ENCODE data around the gene S100PBP.

S100PBP gene

DNA sequence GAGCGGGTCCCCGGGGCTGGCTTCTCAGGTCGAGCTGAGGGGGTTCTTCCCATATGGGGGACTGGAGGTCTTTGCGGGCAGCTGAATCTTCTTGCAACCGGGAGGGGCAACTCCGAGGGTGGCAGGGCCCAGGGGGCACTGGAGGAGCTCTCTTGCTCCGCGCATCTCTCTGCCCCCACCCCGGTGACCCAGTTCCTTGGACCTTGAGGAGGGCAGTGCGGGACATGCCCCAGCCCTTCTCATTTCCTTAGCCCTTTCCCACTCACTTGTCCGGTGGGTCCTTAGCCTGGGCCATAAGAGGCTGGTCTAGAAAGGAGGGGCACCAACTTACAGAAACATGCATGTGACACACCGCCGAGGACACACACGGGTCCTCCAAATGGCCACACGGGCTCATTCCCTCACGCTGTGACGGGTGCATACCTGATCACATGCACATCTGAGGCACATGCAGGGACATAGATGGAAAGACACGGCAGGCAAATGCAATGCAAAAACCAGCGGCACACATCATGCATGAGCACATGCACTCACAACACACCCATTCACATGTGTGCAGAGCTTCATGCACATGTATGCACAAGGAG lies 69.5 kb downstream of the S100PBP start:
- Histone ChIP-seq H3K27me3 (replicated peaks; ENCODE audit: control insufficient read depth, insufficient read depth, low read length, poor library complexity, severe bottlenecking) (peaks cover 29% of the 10 kb centered on the region), H3K36me3 (ENCODE audit: control insufficient read depth, insufficient read depth, low read length) (no peaks in the 10 kb centered on the region)

DNA sequence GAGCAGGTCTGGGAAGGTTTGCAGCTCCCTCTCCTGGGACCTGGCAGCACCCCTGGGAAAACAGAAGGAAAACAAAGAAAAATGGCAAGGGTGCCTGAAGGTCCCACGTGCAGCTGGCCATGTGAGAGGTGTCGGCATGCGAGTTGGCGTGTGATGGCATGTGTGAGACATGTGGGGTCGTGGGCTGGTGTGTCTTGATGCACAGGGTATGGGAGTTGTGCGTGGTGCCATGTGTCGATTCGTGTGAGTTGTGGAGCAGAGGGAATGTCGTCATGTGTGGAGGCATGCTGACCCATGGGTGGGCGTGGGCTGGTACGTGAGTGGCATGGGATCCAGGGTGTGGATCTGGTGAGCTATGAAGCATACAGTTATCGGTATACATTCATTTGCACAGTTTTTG lies 70.2 kb downstream of the S100PBP start:
- H3K4me3 ChIP-seq (ENCODE audit: insufficient read depth, low read depth, low read length, poor library complexity, severe bottlenecking), result no peak overlapping the region
- no peak for DNase-seq
- H3K27ac ChIP-seq (ENCODE audit: insufficient read depth, low read length, poor library complexity, severe bottlenecking), result no peak overlapping the region
- peaks cover 3% of the 10 kb centered on the region for H3K4me1 ChIP-seq (ENCODE audit: control insufficient read depth, insufficient read depth, low read length, poor library complexity, severe bottlenecking)
- peaks cover 31% of the 10 kb centered on the region for H3K27me3 ChIP-seq (replicated peaks; ENCODE audit: control insufficient read depth, insufficient read depth, low read length, poor library complexity, severe bottlenecking)
- no peaks in the 10 kb centered on the region for H3K36me3 ChIP-seq (ENCODE audit: control insufficient read depth, insufficient read depth, low read length)
- no peaks in the 10 kb centered on the region for H3K9me3 ChIP-seq (ENCODE audit: control insufficient read depth, low read length)

More for the DNA sequence above, 69.5 kb downstream of the S100PBP start:
- H3K4me1 ChIP-seq (ENCODE audit: control insufficient read depth, insufficient read depth, low read length, poor library complexity, severe bottlenecking), result peaks cover 3% of the 10 kb centered on the region
- H3K9me3 ChIP-seq (ENCODE audit: control insufficient read depth, low read length), result no peaks in the 10 kb centered on the region
- no peak for DNase-seq
- H3K4me3 ChIP-seq (ENCODE audit: insufficient read depth, low read depth, low read length, poor library complexity, severe bottlenecking), result no peak overlapping the region
- H3K27ac ChIP-seq (ENCODE audit: insufficient read depth, low read length, poor library complexity, severe bottlenecking), result no peak overlapping the region

DNA sequence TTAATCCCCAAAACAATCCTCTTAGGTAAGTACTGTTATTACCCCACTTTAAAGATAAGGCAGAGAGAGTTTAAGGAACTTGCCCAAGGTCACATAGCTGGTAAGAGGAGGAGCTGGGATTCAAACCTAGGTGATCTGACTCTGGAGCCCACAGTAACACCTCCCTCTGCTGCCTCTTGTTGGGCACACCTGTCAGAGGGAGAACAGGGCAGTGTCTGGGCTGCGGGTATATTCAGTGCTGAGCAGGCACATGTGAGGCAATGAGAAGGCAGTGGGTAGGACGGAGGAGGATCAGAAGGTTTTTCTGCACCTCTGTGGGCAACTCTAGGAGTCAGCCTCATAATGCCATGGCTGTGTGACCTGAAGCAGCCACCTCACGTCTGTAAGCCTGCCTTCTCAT lies 70.7 kb downstream of the S100PBP start:
- Histone ChIP-seq H3K36me3 (ENCODE audit: control insufficient read depth, insufficient read depth, low read length) (no peaks in the 10 kb centered on the region), H3K27ac (ENCODE audit: insufficient read depth, low read length, poor library complexity, severe bottlenecking) (no peak overlapping the region), H3K4me3 (ENCODE audit: insufficient read depth, low read depth, low read length, poor library complexity, severe bottlenecking) (no peak overlapping the region), H3K27me3 (replicated peaks; ENCODE audit: control insufficient read depth, insufficient read depth, low read length, poor library complexity, severe bottlenecking) (peaks cover 31% of the 10 kb centered on the region), H3K4me1 (ENCODE audit: control insufficient read depth, insufficient read depth, low read length, poor library complexity, severe bottlenecking) (peaks cover 4% of the 10 kb centered on the region), H3K9me3 (ENCODE audit: control insufficient read depth, low read length) (no peaks in the 10 kb centered on the region)
- no peak for DNase-seq

DNA sequence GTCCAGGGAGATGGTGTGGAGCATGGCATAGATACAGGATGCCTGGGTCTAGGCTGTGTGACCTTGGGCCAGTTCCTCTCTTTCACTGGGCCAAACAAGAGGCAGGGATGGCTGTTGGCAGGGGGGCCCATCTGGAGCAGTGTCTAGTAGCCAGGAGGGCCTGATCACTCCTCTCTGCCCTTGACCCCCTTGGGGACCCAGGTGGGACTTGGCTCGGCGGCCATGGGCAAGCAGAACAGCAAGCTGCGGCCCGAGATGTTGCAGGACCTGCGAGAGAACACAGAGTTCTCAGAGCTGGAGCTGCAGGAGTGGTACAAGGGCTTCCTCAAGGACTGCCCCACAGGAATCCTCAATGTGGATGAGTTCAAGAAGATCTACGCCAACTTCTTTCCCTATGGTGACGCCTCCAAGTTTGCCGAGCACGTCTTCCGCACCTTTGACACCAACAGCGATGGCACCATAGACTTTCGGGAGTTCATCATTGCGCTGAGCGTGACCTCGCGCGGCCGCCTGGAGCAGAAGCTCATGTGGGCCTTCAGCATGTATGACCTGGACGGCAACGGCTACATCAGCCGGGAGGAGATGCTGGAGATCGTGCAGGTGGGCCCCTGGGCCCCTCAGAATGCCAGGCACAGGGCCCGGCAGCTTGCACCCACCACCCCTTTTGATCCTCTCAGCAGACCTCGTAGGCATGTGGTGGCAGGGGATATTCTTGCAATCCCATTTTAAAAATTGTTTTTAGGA lies 71.4 kb downstream of the S100PBP start:
- Histone ChIP-seq H3K36me3 (ENCODE audit: control insufficient read depth, insufficient read depth, low read length) (no peaks in the 10 kb centered on the region), H3K4me1 (ENCODE audit: control insufficient read depth, insufficient read depth, low read length, poor library complexity, severe bottlenecking) (peaks cover 12% of the 10 kb centered on the region), H3K27ac (ENCODE audit: insufficient read depth, low read length, poor library complexity, severe bottlenecking) (no peak overlapping the region), H3K4me3 (ENCODE audit: insufficient read depth, low read depth, low read length, poor library complexity, severe bottlenecking) (no peak overlapping the region), H3K9me3 (ENCODE audit: control insufficient read depth, low read length) (no peaks in the 10 kb centered on the region), H3K27me3 (replicated peaks; ENCODE audit: control insufficient read depth, insufficient read depth, low read length, poor library complexity, severe bottlenecking) (peaks cover 34% of the 10 kb centered on the region)
- DNase-seq, result no peak

DNA sequence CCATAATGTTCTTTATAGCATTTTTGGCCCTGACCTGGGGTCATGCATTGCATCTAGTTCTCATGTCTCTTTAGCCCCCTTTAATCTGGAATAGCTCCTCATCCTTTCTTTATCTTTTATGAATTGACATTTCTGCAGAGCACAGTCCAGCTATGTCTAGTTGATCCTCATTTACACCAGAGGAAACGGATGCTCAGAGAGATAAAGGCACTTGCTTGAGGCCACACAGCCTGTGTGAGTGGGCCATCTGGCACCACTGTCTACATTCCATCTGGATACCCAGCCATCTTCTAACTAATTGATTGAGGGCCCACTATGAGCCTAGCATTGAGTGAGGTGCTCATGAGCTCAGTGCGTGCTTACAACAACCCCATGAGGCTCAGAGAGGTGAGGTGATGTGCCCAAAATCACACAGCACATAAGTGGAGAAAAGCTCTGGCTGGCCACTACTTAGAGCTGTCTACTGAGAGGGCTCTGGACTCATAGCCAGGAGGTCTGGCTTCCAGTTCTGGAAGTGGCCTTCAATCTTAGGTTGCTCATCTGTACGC lies 72.4 kb downstream of the S100PBP start:
- DNase-seq, result no peak
- H3K36me3 ChIP-seq (ENCODE audit: control insufficient read depth, insufficient read depth, low read length), result no peaks in the 10 kb centered on the region
- peaks cover 12% of the 10 kb centered on the region for H3K4me1 ChIP-seq (ENCODE audit: control insufficient read depth, insufficient read depth, low read length, poor library complexity, severe bottlenecking)
- peaks cover 34% of the 10 kb centered on the region for H3K27me3 ChIP-seq (replicated peaks; ENCODE audit: control insufficient read depth, insufficient read depth, low read length, poor library complexity, severe bottlenecking)
- no peak overlapping the region for H3K27ac ChIP-seq (ENCODE audit: insufficient read depth, low read length, poor library complexity, severe bottlenecking)
- H3K4me3 ChIP-seq (ENCODE audit: insufficient read depth, low read depth, low read length, poor library complexity, severe bottlenecking), result no peak overlapping the region
- H3K9me3 ChIP-seq (ENCODE audit: control insufficient read depth, low read length), result no peaks in the 10 kb centered on the region

DNA sequence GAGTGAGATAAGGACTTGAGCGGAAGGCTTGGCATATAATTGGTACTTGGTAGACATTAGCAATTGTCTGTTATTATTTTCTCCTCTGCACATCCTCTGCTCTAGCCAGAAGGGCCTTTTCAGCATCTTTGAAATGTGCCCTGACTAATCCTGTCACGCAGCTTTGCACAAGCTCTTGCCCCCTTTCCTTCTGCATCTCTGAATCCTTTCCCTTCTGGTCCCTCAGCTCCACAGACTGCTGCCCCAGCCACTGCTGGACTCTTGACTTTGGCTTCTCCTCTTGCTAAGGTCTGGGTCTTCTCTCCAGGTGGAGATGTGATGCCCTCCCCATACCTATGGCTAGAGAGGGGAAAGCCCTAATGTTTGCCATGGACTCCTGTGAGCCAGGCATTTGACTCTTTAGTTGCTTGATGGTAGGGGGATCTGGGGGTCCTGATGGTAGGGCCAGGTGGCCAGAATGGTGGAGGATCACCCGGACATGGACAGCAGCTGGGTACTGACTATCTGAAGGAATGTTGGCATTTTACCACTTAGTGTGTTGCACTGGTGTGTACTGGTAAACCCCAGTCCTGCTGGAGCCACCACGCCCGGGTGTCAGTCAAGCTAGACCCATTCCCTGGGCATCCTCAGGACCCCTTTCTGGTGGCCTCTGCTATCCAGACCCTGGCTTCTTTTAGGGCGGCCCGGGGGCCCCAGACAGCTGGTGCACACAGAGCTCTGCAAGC lies 73.2 kb downstream of the S100PBP start:
- no peak overlapping the region for H3K27ac ChIP-seq (ENCODE audit: insufficient read depth, low read length, poor library complexity, severe bottlenecking)
- no peaks in the 10 kb centered on the region for H3K36me3 ChIP-seq (ENCODE audit: control insufficient read depth, insufficient read depth, low read length)
- DNase-seq, result no peak
- no peak overlapping the region for H3K4me3 ChIP-seq (ENCODE audit: insufficient read depth, low read depth, low read length, poor library complexity, severe bottlenecking)
- peaks cover 32% of the 10 kb centered on the region for H3K27me3 ChIP-seq (replicated peaks; ENCODE audit: control insufficient read depth, insufficient read depth, low read length, poor library complexity, severe bottlenecking)
- no peaks in the 10 kb centered on the region for H3K9me3 ChIP-seq (ENCODE audit: control insufficient read depth, low read length)
- H3K4me1 ChIP-seq (ENCODE audit: control insufficient read depth, insufficient read depth, low read length, poor library complexity, severe bottlenecking), result peaks cover 12% of the 10 kb centered on the region

DNA sequence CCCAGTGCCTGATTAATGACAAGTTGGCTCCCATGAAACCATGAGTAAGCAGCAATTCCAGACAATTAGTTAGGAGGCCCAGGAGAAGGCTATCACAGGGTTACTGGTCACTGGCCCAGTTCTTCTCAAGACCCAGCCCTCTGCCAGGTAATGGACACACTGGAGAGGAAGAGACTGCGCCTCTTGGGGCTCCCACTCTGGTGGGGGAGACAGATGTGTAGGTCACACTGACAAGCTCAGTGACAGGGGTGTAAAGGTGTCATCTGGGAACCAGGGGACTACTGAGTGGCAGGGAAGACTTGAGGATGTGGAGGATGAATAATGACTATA lies 73.8 kb downstream of the S100PBP start:
- H3K4me1 ChIP-seq (ENCODE audit: control insufficient read depth, insufficient read depth, low read length, poor library complexity, severe bottlenecking), result peaks cover 12% of the 10 kb centered on the region
- peaks cover 32% of the 10 kb centered on the region for H3K27me3 ChIP-seq (replicated peaks; ENCODE audit: control insufficient read depth, insufficient read depth, low read length, poor library complexity, severe bottlenecking)
- H3K9me3 ChIP-seq (ENCODE audit: control insufficient read depth, low read length), result no peaks in the 10 kb centered on the region
- DNase-seq, result no peak
- H3K4me3 ChIP-seq (ENCODE audit: insufficient read depth, low read depth, low read length, poor library complexity, severe bottlenecking), result no peak overlapping the region
- H3K27ac ChIP-seq (ENCODE audit: insufficient read depth, low read length, poor library complexity, severe bottlenecking), result no peak overlapping the region
- H3K36me3 ChIP-seq (ENCODE audit: control insufficient read depth, insufficient read depth, low read length), result no peaks in the 10 kb centered on the region

DNA sequence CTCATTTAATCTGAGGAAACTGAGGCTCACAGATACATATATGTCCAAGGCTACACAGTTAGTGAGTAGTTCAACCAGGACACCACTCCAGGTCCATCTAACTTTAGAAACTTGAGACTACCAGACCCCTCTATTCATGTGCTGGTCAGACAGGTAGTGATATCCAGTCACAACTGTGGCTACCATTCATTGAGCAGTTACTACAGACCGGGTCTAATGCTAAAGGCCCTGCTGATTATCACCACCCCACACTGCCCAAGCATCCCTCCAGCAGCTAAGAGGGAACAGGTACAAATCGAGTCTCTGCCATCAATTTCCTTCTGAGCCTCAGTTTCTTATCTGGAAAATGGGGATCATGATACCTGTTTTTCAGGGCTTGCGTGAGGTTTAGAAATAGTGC lies 74.2 kb downstream of the S100PBP start:
- no peak for DNase-seq
- no peaks in the 10 kb centered on the region for H3K9me3 ChIP-seq (ENCODE audit: control insufficient read depth, low read length)
- no peak overlapping the region for H3K27ac ChIP-seq (ENCODE audit: insufficient read depth, low read length, poor library complexity, severe bottlenecking)
- no peak overlapping the region for H3K4me3 ChIP-seq (ENCODE audit: insufficient read depth, low read depth, low read length, poor library complexity, severe bottlenecking)
- peaks cover 10% of the 10 kb centered on the region for H3K4me1 ChIP-seq (ENCODE audit: control insufficient read depth, insufficient read depth, low read length, poor library complexity, severe bottlenecking)
- no peaks in the 10 kb centered on the region for H3K36me3 ChIP-seq (ENCODE audit: control insufficient read depth, insufficient read depth, low read length)
- H3K27me3 ChIP-seq (replicated peaks; ENCODE audit: control insufficient read depth, insufficient read depth, low read length, poor library complexity, severe bottlenecking), result peaks cover 32% of the 10 kb centered on the region

DNA sequence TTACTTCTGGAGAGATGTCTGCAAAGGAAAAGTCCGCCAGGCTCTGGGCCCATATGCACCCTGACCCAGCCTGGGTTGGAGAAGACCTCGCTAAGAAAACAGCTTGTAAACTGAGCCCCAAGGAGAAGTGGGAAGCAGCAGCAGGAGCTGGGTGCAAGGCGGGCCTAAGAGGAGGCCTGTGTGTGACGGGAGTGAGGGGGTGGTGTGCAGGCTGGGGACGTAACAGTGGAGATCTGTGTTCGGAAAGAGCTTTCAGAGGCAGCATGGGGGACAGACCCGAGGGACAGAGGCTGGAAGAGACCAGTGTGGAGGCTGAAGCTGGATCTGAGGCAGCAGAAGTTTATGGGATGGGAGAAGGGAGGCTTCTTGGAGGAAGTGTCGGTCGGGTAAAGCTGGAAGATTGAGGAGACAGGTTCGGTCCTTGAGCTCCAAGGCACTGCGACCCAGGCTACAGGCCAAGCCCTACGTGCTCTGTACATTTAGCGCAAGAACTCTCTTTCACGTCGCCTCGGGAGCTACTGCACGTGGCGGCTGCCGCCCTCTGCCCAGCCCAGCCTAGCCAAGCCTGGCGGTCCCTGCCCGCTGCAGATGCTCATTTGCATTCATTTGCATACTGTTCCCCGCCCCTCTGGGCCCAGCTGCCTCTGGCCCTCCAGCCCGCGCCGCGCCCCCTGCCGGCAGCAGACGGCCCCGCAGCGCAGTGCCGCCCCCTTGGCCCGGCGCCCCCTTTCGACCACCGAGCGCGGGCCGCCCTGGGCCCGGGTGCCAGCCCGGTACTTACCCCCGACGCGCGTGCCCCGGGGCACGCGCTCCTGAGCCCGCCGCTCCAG lies 75.1 kb downstream of the S100PBP start:
- no peak for DNase-seq

More for the DNA sequence above, 75.1 kb downstream of the S100PBP start:
- Histone ChIP-seq H3K27me3 (replicated peaks; ENCODE audit: control insufficient read depth, insufficient read depth, low read length, poor library complexity, severe bottlenecking) (peaks cover 23% of the 10 kb centered on the region), H3K27ac (ENCODE audit: insufficient read depth, low read length, poor library complexity, severe bottlenecking) (no peak overlapping the region), H3K4me3 (ENCODE audit: insufficient read depth, low read depth, low read length, poor library complexity, severe bottlenecking) (peak overlapping the region; percentile 48), H3K9me3 (ENCODE audit: control insufficient read depth, low read length) (no peaks in the 10 kb centered on the region), H3K4me1 (ENCODE audit: control insufficient read depth, insufficient read depth, low read length, poor library complexity, severe bottlenecking) (peaks cover 9% of the 10 kb centered on the region), H3K36me3 (ENCODE audit: control insufficient read depth, insufficient read depth, low read length) (no peaks in the 10 kb centered on the region)

All from effector memory CD4-positive, alpha-beta T cell (primary cell).